Adrenal gland (tissue), 12 donors: ENCODE data around the gene RANBP2. TPM values are rescaled to one million over a fixed set of nuclear protein-coding genes. Genes with fewer than 3 reads are reported as not detected.

Experiments
- DNase-seq, 7 donors: peaks; one replicate each; pipeline ENCODE4 v3.0.0-alpha.2; 2019 to 2020
- H3K27ac ChIP-seq, 5 donors: fragments of 200-600 bp; sonication (generic) in 4 of 5; 1 replicate in 3 of 5; 2 replicates in 2 of 5; pipeline versions ENCODE4 v1.5.1 to v1.8.0; 2016 to 2020; ENCODE audit warnings: mild to moderate bottlenecking in 1 of 5
- H3K27me3 ChIP-seq: fragments of 200-600 bp; 2 replicates; pipeline ENCODE4 v1.8.0; 2021
- H3K36me3 ChIP-seq, 2 donors: fragments of 200-600 bp; replicated peaks in 1 of 2; 1 replicate in 1 of 2; 2 replicates in 1 of 2; pipeline versions ENCODE4 v1.5.1 to v1.8.0; 2018 to 2022
- H3K4me1 ChIP-seq, 2 donors: fragments of 200-600 bp; replicated peaks in 1 of 2; 1 replicate in 1 of 2; 2 replicates in 1 of 2; pipeline versions ENCODE4 v1.5.1 to v1.8.0; 2018 to 2021
- H3K4me3 ChIP-seq, 4 donors: fragments of 200-600 bp; sonication (generic) in 3 of 4; one replicate each; pipeline ENCODE4 v1.5.1; 2016 to 2018
- H3K9me3 ChIP-seq, 3 donors: fragments of 200-600 bp; sonication (generic) in 1 of 3; replicated peaks in 1 of 3; 1 replicate in 2 of 3; 2 replicates in 1 of 3; pipeline versions ENCODE4 v1.5.1 to v1.8.0; 2016 to 2021
- POLR2A ChIP-seq, 2 donors: fragments of 450-650 bp; IDR thresholded peaks; one replicate each; pipeline ENCODE4 v1.6.1; 2017; ENCODE audit warnings: antibody characterized with exemption in 2 of 2, mild to moderate bottlenecking in 2 of 2, moderate library complexity in 1 of 2
- WGBS, 4 donors: extraction: QIAGEN DNeasy Blood & Tissue Kit in 2 of 4; methylation state at CpG; one replicate each; pipeline versions ENCODE4 v1.1.5 to v1.1.7; 2013 to 2017; 5-methylcytosine and 5-hydroxymethylcytosine counted together
- intact Hi-C, 2 donors: fragments of 100-400 bp; cut with DNase I; formaldehyde crosslinking; loops; one replicate each; pipeline versions ENCODE4 v1.14.1 to v1.15.0; 2022 to 2023
- polyA plus RNA-seq, 3 donors: library from polyadenylated mRNA; stranded (reverse); fragments of 200-250 nt in 2 of 3; fragments of 350-450 nt in 1 of 3; fragmentation: Illumina TruSeq in 1 of 3; extraction: RNeasy Lipid Tissue Mini Kit (QIAGEN cat#74804) in 1 of 3; gene quantifications; one replicate each; pipeline ENCODE4 v1.2.3, GENCODE V29; 2013 to 2014
- total RNA-seq, 9 donors: library from RNA; depleted of rRNA in 4 of 9; stranded (reverse); fragments of >200 nt in 4 of 9; fragments of 120-200 nt in 1 of 9; fragmentation: NEBNext Ultra II Directional in 1 of 9; extraction: Animal tissue kit (Norgen Biotek cat#: 25700) in 1 of 9; gene quantifications; one replicate each; pipeline versions ENCODE4 v1.1.0 to v1.2.4, GENCODE V29; 2013 to 2023
- TF ChIP-seq, protein P1 (sequence below), 6 experiments: fragments of 450-650 bp in 4 of 6; fragments of 200-600 bp in 2 of 6; sonication (generic) in 1 of 6; IDR thresholded peaks; 1 replicate in 5 of 6; 2 replicates in 1 of 6; pipeline versions ENCODE4 v1.5.1 to v1.8.0; 2016 to 2021; ENCODE audit warnings: antibody characterized with exemption in 6 of 6, mild to moderate bottlenecking in 2 of 6, moderate library complexity in 1 of 6
- donor health status: healthy with polysubstance abuse.
- donor health status: Bipolar disorder and iron deficiency.
- donor health status: DM: yes; HTN: yes; CAD: no.
- donor health status: DM: no; HTN: no; CAD: no.
- donor health status: DM: no; HTN: no; CAD: no.
- donor health status: DM: yes; HTN: yes; CAD: no.

The RANBP2 gene
- total and polyA plus RNA-seq, 12 donors, result 17.7 to 85.3 (median 68.5) TPM

DNA sequence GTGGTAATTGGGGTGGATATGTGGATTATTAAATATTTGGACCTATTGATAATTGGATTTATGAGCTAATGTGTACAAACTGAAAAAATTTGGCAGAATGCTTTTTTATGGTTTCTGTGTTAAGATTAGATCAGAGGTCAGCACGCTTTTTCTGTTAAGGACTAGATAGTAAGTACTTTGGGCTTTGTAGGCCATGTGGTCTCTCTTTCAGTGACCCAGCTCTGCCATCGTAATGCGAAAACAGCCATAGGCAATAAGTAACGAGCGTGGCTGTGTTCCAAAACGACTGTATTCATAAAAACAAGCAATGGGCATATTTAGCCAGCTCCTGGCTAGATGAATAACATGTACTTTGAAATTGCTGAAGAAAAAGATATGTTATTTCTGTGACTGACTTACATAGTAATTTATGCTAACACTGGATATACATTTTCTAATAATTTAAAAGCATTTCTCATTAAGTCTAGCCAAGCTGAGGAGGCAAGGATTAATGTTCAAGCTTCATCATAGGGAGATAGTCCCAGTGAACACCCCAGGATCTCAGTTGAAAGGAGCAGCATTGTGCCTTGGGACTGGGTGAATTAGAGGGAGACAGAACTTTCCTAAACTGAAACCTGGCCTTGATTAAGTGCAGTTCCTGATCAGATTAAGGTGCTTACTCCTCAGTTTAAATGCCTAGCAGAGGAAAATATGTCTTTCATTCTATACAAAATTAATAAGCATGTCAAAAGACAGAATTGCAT, 87.3 kb downstream of the RANBP2 start:
- Histone ChIP-seq H3K9me3 (no peaks in the 10 kb centered on the region), H3K27me3 (no peaks in the 10 kb centered on the region), H3K4me3 (no peak overlapping the region), H3K4me1 (no peaks in the 10 kb centered on the region), H3K36me3 (no peaks in the 10 kb centered on the region), H3K27ac (no peak overlapping the region)
- no peak for DNase-seq
- intact Hi-C loops, result no loop called here
- WGBS, 4 donors, result 76 to 89% (median 87%) methylated on average over 6 of the region's 6 CpGs
- TF ChIP-seq POLR2A (IDR thresholded peaks at IDR 0.05), result no peak
- TF ChIP-seq, protein P1, sequence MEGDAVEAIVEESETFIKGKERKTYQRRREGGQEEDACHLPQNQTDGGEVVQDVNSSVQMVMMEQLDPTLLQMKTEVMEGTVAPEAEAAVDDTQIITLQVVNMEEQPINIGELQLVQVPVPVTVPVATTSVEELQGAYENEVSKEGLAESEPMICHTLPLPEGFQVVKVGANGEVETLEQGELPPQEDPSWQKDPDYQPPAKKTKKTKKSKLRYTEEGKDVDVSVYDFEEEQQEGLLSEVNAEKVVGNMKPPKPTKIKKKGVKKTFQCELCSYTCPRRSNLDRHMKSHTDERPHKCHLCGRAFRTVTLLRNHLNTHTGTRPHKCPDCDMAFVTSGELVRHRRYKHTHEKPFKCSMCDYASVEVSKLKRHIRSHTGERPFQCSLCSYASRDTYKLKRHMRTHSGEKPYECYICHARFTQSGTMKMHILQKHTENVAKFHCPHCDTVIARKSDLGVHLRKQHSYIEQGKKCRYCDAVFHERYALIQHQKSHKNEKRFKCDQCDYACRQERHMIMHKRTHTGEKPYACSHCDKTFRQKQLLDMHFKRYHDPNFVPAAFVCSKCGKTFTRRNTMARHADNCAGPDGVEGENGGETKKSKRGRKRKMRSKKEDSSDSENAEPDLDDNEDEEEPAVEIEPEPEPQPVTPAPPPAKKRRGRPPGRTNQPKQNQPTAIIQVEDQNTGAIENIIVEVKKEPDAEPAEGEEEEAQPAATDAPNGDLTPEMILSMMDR (IDR thresholded peaks at IDR 0.05), result no peak

DNA sequence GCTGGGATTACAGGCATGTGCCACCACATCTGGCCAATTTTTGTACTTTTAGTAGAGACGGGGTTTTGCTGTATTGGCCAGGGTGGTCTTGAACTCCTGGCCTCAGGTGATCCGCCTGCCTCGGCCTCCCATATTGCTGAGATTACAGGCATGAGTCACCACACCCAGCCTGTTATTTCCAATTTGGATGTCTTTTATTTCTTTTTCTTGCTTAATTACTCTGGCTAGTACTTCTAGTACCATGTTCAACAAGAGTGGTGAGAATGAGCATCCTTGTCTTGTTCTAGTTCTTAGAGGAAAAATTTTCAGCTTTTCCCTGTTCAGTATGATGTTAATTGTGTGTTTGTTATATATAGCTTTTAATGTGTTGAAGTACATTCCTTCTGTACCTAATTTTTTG, 90.7 kb downstream of the RANBP2 start:
- intact Hi-C loops, result no loop called here
- TF ChIP-seq, protein P1 (IDR thresholded peaks at IDR 0.05), result no peak
- TF ChIP-seq POLR2A (IDR thresholded peaks at IDR 0.05), result no peak
- no peaks in the 10 kb centered on the region for H3K4me1 ChIP-seq
- no peaks in the 10 kb centered on the region for H3K36me3 ChIP-seq
- no peaks in the 10 kb centered on the region for H3K27me3 ChIP-seq
- no peaks in the 10 kb centered on the region for H3K9me3 ChIP-seq
- H3K27ac ChIP-seq, result no peak overlapping the region
- H3K4me3 ChIP-seq, result no peak overlapping the region
- no peak for DNase-seq
- WGBS, 4 donors, result 91 to 100% (median 99%) methylated on average over 3 of the region's 3 CpGs

DNA sequence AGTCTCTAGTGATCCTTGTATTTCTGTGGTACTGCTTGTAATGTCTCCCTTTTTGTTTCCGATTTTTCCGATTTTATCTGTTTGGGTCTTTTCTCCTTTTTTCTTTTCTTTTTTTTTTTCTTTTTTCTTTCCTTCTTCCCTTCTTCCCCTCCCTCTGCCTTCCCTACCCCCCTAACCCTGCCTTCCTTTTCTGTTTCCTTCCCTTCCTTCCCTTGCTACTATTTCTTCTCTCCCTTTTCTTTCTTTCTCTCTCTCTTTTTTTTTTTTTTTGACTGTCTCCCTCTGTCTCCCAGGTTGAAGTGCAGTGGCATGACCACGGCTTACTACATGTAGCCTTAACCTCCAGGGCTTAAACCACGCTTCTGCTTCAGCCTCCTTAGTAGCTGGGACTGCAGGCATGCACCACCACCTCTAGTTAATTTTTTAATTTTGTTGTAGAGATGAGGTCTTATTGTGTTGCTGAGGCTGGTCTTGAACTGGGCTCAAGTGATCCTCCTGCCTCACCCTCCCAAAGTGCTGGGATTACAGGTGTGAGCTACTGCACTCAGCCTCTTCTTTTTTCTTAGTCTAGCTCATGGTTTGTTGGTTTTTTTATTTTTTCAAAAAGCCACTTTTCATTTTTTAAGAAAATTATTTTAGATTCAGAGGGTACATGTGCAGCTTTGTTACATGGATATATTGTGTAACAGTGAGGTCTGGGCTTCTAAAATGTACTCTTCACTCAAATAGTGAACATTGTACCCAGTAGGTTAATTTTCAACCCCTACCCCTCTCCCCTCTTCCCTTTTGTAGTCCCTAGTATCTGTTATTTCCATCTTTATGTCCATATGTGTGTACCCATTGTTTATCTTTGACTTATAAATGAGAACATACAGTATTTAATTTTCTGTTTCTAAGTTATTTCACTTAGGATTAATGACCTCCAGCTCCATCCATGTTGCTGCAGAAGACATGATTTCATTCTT, 92.0 kb downstream of the RANBP2 start:
- Histone ChIP-seq H3K4me1 (no peaks in the 10 kb centered on the region), H3K36me3 (peaks cover 0 to 3% of the 10 kb centered on the region in 2 donors), H3K27ac (no peak overlapping the region), H3K9me3 (no peaks in the 10 kb centered on the region), H3K27me3 (no peaks in the 10 kb centered on the region), H3K4me3 (no peak overlapping the region)
- 93 to 97% (median 96%) methylated on average over 3 to 4 of the region's 4 CpGs for WGBS, 4 donors
- DNase-seq, result no peak
- TF ChIP-seq, protein P1 (IDR thresholded peaks at IDR 0.05), result no peak
- no peak for TF ChIP-seq POLR2A (IDR thresholded peaks at IDR 0.05)
- intact Hi-C loops, result no loop called here

DNA sequence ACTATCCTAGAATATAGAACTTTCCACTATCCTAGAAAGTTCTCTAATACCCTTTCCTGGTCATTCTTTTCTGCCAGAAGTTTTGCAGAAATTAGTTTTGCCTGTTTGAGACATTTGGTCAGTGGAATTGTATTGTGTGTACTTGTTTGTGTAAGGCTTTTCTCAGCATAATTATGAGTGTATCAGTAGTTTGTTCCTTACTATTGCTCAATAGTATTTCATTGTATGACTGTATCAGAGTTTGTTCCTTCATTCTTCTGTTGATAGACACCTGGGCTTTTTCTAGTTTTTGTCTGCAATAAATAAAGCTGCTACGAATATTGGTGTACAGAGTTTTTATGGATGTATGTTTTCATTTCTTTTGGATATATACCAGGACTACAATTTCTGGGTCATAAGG, 94.5 kb downstream of the RANBP2 start:
- Histone ChIP-seq H3K27me3 (no peaks in the 10 kb centered on the region), H3K4me3 (no peak overlapping the region), H3K9me3 (no peaks in the 10 kb centered on the region), H3K27ac (no peak overlapping the region), H3K4me1 (no peaks in the 10 kb centered on the region), H3K36me3 (peaks cover 0 to 7% of the 10 kb centered on the region in 2 donors)
- 94 to 100% (median 97%) methylated on average over 1 of the region's 1 CpG for WGBS, 4 donors
- intact Hi-C loops, result no loop called here
- TF ChIP-seq, protein P1 (IDR thresholded peaks at IDR 0.05), result no peak
- TF ChIP-seq POLR2A (IDR thresholded peaks at IDR 0.05), result no peak
- DNase-seq, result no peak
